Liver (tissue), 9 donors: ENCODE results near the gene SLC35A2. TPM values are rescaled to one million over a fixed set of nuclear protein-coding genes. Genes with fewer than 3 reads are reported as not detected.

Source experiments
- DNase-seq: peaks from one replicate; pipeline ENCODE4 v3.0.0-alpha.2; 2017; ENCODE audit warnings: low spot score
- H3K27ac ChIP-seq, 2 donors: one replicate each; pipeline ENCODE4 v1.7.0; 2013; ENCODE audit warnings: inconsistent platforms in 2 of 2, low read length in 2 of 2, control low read depth in 1 of 2, low read depth in 1 of 2, mild to moderate bottlenecking in 1 of 2
- H3K27me3 ChIP-seq, 4 donors: one replicate each; pipeline versions ENCODE4 v1.6.1 to v1.7.0; 2013; ENCODE audit warnings: low read length in 3 of 4, inconsistent platforms in 1 of 4, mild to moderate bottlenecking in 1 of 4, moderate library complexity in 1 of 4; ENCODE audit not compliant: control insufficient read depth in 4 of 4, insufficient read depth in 4 of 4
- H3K36me3 ChIP-seq, 4 donors: one replicate each; pipeline versions ENCODE4 v1.6.1 to v1.7.0; 2013; ENCODE audit warnings: low read length in 3 of 4, mild to moderate bottlenecking in 3 of 4, low read depth in 1 of 4, moderate library complexity in 1 of 4; ENCODE audit not compliant: control insufficient read depth in 4 of 4, insufficient read depth in 3 of 4
- H3K4me1 ChIP-seq, 4 donors: one replicate each; pipeline versions ENCODE4 v1.6.1 to v1.7.0; 2013; ENCODE audit warnings: low read length in 3 of 4, mild to moderate bottlenecking in 3 of 4, moderate library complexity in 1 of 4; ENCODE audit not compliant: control insufficient read depth in 4 of 4, insufficient read depth in 4 of 4
- H3K4me3 ChIP-seq, 3 donors: one replicate each; pipeline versions ENCODE4 v1.6.1 to v1.7.0; 2013; ENCODE audit warnings: low read length in 3 of 3, control low read depth in 1 of 3, low read depth in 1 of 3, mild to moderate bottlenecking in 1 of 3
- H3K9ac ChIP-seq, 2 donors: one replicate each; pipeline ENCODE4 v1.7.0; 2013; ENCODE audit warnings: low read length in 2 of 2, mild to moderate bottlenecking in 2 of 2, moderate library complexity in 2 of 2, control low read depth in 1 of 2, low read depth in 1 of 2
- H3K9me3 ChIP-seq, 4 donors: one replicate each; pipeline versions ENCODE4 v1.6.1 to v1.7.0; 2013; ENCODE audit warnings: low read length in 3 of 4; ENCODE audit not compliant: control insufficient read depth in 4 of 4
- ATF3 ChIP-seq: IDR thresholded peaks from 2 replicates; pipeline ENCODE4 v1.6.1; 2016; ENCODE audit warnings: antibody characterized with exemption
- CTCF ChIP-seq: fragments of 150-350 bp; IDR thresholded peaks from 2 replicates; pipeline ENCODE4 v1.5.1; 2017; ENCODE audit warnings: improper control_type of control experiment, low read depth, low read length; ENCODE audit not compliant: missing input control
- EGR1 ChIP-seq, 2 donors: IDR thresholded peaks; 2 replicates each; pipeline ENCODE4 v1.6.1; 2016 to 2018; ENCODE audit warnings: antibody characterized with exemption in 2 of 2, low read depth in 2 of 2
- FOXA1 ChIP-seq: IDR thresholded peaks from 2 replicates; pipeline ENCODE4 v1.6.1; 2016; ENCODE audit warnings: antibody characterized with exemption
- FOXA2 ChIP-seq: IDR thresholded peaks from 2 replicates; pipeline ENCODE4 v1.6.1; 2016; ENCODE audit warnings: antibody characterized with exemption
- GABPA ChIP-seq, 2 donors: IDR thresholded peaks in 1 of 2; conservative IDR thresholded peaks in 1 of 2; 2 replicates each; pipeline ENCODE4 v1.6.1; 2016; ENCODE audit warnings: antibody characterized with exemption in 2 of 2, mild to moderate bottlenecking in 1 of 2, moderate library complexity in 1 of 2
- HNF4A ChIP-seq, 2 donors: conservative IDR thresholded peaks; 2 replicates each; pipeline ENCODE4 v1.6.1; 2016; ENCODE audit warnings: antibody characterized with exemption in 2 of 2, mild to moderate bottlenecking in 2 of 2
- HNF4G ChIP-seq: IDR thresholded peaks from 2 replicates; pipeline ENCODE4 v1.6.1; 2016; ENCODE audit warnings: antibody characterized with exemption
- JUND ChIP-seq, 2 donors: IDR thresholded peaks; 2 replicates each; pipeline ENCODE4 v1.6.1; 2016; ENCODE audit warnings: antibody characterized with exemption in 2 of 2
- MAX ChIP-seq: IDR thresholded peaks from 2 replicates; pipeline ENCODE4 v1.6.1; 2016; ENCODE audit warnings: antibody characterized with exemption
- NR2F2 ChIP-seq: IDR thresholded peaks from 2 replicates; pipeline ENCODE4 v1.6.1; 2016; ENCODE audit warnings: antibody characterized with exemption
- REST ChIP-seq: IDR thresholded peaks from 2 replicates; pipeline ENCODE4 v1.6.1; 2016; ENCODE audit warnings: antibody characterized with exemption, mild to moderate bottlenecking
- RXRA ChIP-seq, 2 donors: IDR thresholded peaks; 2 replicates each; pipeline ENCODE4 v1.6.1; 2017 to 2018; ENCODE audit warnings: antibody characterized with exemption in 2 of 2, mild to moderate bottlenecking in 1 of 2
- TAF1 ChIP-seq: conservative IDR thresholded peaks from 2 replicates; pipeline ENCODE4 v1.6.1; 2016; ENCODE audit warnings: antibody characterized with exemption, mild to moderate bottlenecking
- YY1 ChIP-seq: IDR thresholded peaks from 2 replicates; pipeline ENCODE4 v1.6.1; 2016; ENCODE audit warnings: antibody characterized with exemption, mild to moderate bottlenecking
- ZBTB33 ChIP-seq: IDR thresholded peaks from 2 replicates; pipeline ENCODE4 v1.6.1; 2016; ENCODE audit warnings: antibody characterized with exemption
- WGBS: extraction: QIAGEN DNeasy Blood & Tissue Kit; methylation state at CpG from one replicate; pipeline ENCODE4 v1.1.7; 2013; 5-methylcytosine and 5-hydroxymethylcytosine counted together
- polyA plus RNA-seq, 2 donors: library from polyadenylated mRNA; stranded (reverse) in 1 of 2; unstranded in 1 of 2; fragments of 200-250 nt in 1 of 2; fragments of >200 nt in 1 of 2; fragmentation: Nextera tagmentation in 1 of 2; extraction: Ambion mirVana in 1 of 2; gene quantifications; one replicate each; pipeline versions ENCODE4 v1.2.1 to v1.2.3, GENCODE V29; 2013 to 2015
- total RNA-seq, 2 donors: library from RNA; depleted of rRNA; stranded (reverse); fragments of >200 nt; gene quantifications; one replicate each; pipeline ENCODE4 v1.2.3, GENCODE V29; 2014
- donor health status: healthy.
- donor health status: healthy.
- donor health status: healthy.
- donor health status: healthy.
- donor health status: healthy.

The SLC35A2 gene
- total and polyA plus RNA-seq, 4 donors, result 10.0 to 26.9 (median 14.4) TPM

- Histone ChIP-seq H3K27ac (no peak overlapping the region), H3K4me3 (no peak overlapping the region), H3K36me3 (peaks cover 0 to 3% (median 0%) of the 10 kb centered on the region in 4 donors), H3K9me3 (no peaks in the 10 kb centered on the region), H3K9ac (no peak overlapping the region), H3K27me3 (no peaks in the 10 kb centered on the region), H3K4me1 (peaks cover 8 to 16% (median 12%) of the 10 kb centered on the region in 4 donors)
- TF ChIP-seq RXRA (IDR thresholded peaks at IDR 0.05), result no peak
- no peak for TF ChIP-seq GABPA (IDR thresholded peaks at IDR 0.05 in 1 of 2, conservative IDR thresholded peaks at IDR 0.05 in 1 of 2)
- no peak for TF ChIP-seq CTCF
- TF ChIP-seq FOXA1, result no peak
- no peak for TF ChIP-seq HNF4A (conservative IDR thresholded peaks at IDR 0.05)
- no peak for TF ChIP-seq ZBTB33
- no peak for TF ChIP-seq FOXA2
- TF ChIP-seq TAF1, result no peak
- no peak for TF ChIP-seq MAX
- no peak for TF ChIP-seq HNF4G
- TF ChIP-seq ATF3, result no peak
- TF ChIP-seq REST, result no peak
- TF ChIP-seq YY1, result no peak
- TF ChIP-seq EGR1 (IDR thresholded peaks at IDR 0.05; ENCODE audit: low read depth in 2 of 2), result no peak
- 92% methylated on average over 16 of the region's 16 CpGs for WGBS
- DNase-seq, result no peak
These were observed 17.7 kb downstream of the SLC35A2 start for GRCh38 chrX:48893556-48894348.

- no peak overlapping the region for H3K9ac ChIP-seq
- peaks cover 0 to 3% (median 0%) of the 10 kb centered on the region in 4 donors for H3K36me3 ChIP-seq
- no peak overlapping the region for H3K4me3 ChIP-seq
- H3K4me1 ChIP-seq, result peaks cover 8 to 16% (median 11%) of the 10 kb centered on the region in 4 donors
- no peak overlapping the region for H3K27ac ChIP-seq
- WGBS, result 84% methylated on average over 4 of the region's 4 CpGs
- no peaks in the 10 kb centered on the region for H3K27me3 ChIP-seq
- no peaks in the 10 kb centered on the region for H3K9me3 ChIP-seq
- no peak for DNase-seq
- no peak for TF ChIP-seq TAF1
- no peak for TF ChIP-seq FOXA1
- TF ChIP-seq YY1, result no peak
- TF ChIP-seq REST, result no peak
- no peak for TF ChIP-seq NR2F2
- no peak for TF ChIP-seq HNF4A (conservative IDR thresholded peaks at IDR 0.05)
- no peak for TF ChIP-seq JUND (IDR thresholded peaks at IDR 0.05)
- no peak for TF ChIP-seq ATF3
- TF ChIP-seq MAX, result no peak
These were observed 18.6 kb downstream of the SLC35A2 start for GRCh38 chrX:48892896-48893295.
